ENCODE results near the gene RBM18.

GRCh38 chr9:122251351-122251750 is 13.3 kb downstream of the RBM18 start:
- TF ChIP-seq CTCF (IDR thresholded peaks at IDR 0.05): no peak
- TF ChIP-seq POLR2A (IDR thresholded peaks at IDR 0.05): no peak
